HG03060 (cell line): ENCODE results near the gene TAF11.
A peak's percentile ranks its signal among the peaks of the same experiment; 100 is the strongest.
"Not testable (repeated sequence)": the region's sequence is repeated elsewhere in the genome, so short reads cannot be mapped to it uniquely, and the experiment has no call there.

Experiments
- ATAC-seq: cut with Tn5 transposase; IDR thresholded peaks from one replicate; pipeline ENCODE4 v1.9.1; 2021; ENCODE audit warnings: low read depth, moderate number of reproducible peaks; ENCODE audit not compliant: unreplicated experiment

TAF11 gene

DNA sequence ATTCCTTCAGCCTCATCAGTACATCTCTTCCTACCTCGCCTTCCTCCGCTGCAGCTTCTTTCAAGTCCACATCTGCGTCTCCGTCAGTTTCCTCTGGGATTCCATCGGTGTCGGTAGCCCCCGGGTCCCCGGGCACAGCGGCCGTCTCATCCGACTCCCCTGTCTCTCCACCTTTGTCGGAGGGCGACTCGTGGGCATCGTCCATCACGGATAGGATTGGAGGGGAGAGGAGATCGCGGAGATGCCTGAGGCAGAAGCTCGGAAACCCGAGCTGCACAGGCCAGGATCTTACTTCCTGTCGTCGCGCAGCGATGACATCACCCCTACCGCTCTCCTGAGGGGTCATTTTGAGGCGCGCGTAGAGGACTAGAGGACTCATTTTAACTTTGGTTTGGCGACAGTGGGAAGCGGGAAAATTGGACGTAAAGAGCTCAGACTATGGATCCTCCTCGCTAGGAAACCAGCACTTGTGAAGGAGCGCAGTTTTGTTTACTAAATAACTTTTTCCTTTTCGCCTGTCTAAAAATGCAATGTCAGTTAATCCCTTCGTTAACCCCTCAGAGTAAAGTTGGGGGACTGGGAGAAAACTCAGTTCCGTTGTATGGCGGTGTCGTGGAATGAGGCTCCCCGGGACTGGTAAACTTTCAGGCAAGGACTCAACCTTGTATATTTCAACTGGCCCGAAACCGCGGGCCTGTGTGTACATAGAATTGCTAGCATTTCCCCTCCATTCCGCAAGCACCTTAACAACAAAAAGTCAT is at the start of gene TAF11:
TAF11 (minus strand) TSS at position 290 of the 761 bp plus-strand sequence; CDS start at position 205, 85 bp downstream.
- ATAC-seq: peak; percentile 51

DNA sequence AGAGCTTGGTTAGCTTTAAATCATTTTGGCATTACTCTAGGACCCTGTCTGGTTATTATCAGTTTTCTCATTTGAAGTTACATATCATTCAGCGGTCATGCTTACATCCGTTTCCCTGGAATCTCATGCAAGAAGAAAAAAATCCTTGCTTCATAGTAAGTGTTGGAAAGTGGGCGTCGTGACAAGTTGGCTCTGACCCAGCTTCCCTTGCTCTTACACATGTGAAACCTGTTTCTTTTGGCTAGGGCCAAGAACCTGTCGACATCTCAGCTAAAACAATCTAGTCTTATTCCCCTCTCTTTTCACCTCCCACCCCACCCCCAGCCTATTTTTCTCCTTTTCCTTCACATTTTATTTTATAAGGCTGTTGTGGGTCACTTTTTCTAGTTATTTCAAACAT is 46.7 kb upstream of the TAF11 start:
- no peak for ATAC-seq

DNA sequence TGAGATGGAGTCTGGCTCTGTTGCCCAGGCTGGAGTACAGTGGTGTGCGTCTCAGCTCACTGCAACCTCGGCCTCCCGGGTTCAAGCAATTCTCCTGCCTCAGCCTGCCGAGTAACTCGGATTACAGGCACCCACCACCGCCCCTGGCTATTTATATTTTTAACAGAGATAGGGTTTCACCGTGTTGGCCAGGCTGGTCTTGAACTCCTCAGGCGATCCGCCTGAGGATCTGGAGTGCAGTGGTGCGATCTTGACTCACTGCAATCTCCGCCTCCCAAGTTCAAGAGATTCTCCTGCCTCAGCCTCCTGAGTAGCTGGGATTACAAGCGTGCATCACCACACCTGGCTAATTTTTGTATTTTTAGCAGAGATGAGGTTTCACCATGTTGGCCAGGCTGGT is 44.4 kb upstream of the TAF11 start:
- not testable (repeated sequence) for ATAC-seq

- no peak for ATAC-seq
Observed at GRCh38 chr6:34930221-34930620, 42.4 kb upstream of the TAF11 start.

- no peak for ATAC-seq
Observed at GRCh38 chr6:34929241-34929978, 41.6 kb upstream of the TAF11 start.

- ATAC-seq: no peak
Observed at GRCh38 chr6:34928695-34929094, 40.9 kb upstream of the TAF11 start.

- no peak for ATAC-seq
Observed at GRCh38 chr6:34928220-34928619, 40.4 kb upstream of the TAF11 start.

- ATAC-seq: no peak
Observed at GRCh38 chr6:34926655-34927054, 38.8 kb upstream of the TAF11 start.

- no peak for ATAC-seq
Observed at GRCh38 chr6:34924831-34925625, 37.2 kb upstream of the TAF11 start.

DNA sequence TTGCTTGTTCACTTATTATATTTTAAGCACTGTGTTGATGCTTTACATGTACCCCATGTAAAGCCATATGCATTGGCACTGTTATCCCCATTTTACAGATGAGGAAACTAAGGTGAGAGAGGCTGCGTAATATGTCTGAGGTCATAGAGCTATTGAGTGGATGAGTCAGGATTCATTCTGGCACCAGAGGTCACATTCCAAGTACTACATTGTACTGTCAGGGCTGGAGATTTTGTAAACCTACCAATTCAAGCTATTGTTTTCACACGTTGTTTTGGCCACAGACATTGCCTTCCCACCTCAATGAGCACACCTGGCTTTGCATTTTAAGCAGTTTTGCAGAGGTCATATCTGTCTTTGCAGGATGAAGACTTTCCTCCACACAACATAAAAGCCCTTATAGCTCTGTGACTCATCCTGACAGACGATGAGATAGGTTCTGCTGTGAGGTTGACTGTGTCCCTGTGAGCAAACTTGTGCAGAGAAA is 34.4 kb upstream of the TAF11 start:
- ATAC-seq: no peak

DNA sequence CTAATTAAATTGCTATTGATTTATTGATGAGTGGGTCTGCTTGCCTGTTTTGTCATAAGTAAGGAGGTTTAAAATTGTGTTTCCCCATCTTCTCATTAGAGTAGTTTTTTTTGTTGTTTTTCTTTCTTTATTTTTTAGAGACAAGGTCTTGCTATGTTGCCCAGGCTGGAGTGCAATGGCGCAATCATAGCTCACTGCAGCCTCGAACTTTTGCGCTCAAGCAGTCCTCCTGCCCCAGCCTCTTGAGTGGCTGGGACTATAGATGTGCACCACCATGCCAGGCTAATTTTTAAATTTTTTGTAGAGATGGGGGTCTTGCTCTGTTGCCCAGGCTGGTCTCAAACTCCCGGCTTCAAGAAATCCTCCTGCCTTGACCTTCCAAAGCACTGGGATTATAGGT is 32.3 kb upstream of the TAF11 start:
- ATAC-seq: no peak

DNA sequence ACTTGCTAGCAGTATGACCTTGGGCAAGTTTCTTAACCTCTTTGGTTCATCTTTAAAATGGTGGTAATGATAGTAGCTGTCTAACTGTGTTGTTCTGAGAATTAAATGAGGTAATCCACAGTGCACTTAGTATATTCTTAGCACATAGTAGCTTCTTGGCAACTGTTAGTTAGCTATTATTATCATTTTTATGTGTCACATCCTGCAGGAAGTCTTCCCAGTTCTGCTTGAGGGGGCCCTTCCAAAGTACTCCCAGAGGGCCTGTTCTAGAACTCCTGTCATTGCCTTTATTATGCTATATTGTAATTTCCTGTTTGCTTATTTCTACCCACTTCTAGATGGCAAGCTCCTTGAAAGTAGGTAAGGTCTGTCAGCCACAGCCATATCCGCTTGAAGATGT is 31.8 kb upstream of the TAF11 start:
- no peak for ATAC-seq

GRCh38 chr6:34917626-34918285 is 29.9 kb upstream of the TAF11 start:
- no peak for ATAC-seq

- no peak for ATAC-seq
Observed at GRCh38 chr6:34916348-34916967, 28.6 kb upstream of the TAF11 start.

GRCh38 chr6:34914358-34914757 is 26.5 kb upstream of the TAF11 start:
- ATAC-seq: no peak

DNA sequence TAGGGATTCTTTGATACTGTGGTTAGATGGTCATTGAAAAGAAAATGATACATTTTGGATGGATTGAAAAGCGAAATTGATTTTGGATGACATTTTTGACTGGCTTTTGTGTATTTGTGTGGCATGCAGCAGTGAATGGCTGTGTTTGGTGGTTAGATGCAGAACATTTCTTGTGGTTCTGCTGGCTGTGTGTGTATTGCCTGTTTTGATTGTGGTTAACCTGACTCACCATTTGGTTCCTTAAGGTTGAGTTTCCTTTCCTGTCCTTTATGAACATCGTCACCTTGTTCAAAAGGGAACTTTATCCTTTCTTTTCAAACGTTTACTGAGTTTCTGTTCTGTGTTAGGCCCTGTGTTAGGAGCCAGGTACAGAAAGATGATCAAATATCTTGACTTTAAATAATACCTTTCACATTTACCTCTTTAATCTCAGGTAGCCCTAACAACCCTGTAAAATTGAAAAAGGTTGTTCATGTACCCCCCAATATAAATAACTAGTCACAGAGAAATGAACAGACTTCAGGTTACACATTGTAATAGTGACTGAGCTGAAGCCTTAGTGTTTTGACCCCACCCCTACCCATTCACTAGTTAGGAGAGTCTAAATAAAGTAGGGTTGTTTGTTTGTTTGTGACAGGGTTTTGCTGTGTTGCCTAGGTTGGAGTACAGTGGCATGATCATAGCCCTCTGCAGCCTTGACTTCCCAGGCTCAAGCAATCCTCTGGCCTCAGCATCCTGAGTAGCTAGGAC is 25.0 kb upstream of the TAF11 start:
- ATAC-seq: peak; percentile 72

DNA sequence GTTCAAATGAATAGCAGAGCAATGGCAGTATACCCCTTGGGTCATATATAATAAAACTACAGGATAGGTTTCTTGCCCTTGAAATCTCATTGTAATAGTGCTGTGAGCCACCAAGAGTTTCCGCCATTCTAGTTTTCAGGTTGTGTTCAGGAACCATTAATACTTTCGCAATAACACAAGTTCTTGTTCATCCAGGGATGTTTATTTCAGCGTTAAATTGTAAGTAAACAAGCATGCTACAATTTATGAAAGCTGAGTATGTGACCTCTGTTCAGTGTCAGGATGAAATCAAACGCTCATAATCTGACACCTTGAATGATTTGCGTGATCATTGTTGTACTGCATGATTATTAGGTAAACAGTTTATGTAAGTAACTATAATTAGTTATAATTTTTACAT is 24.0 kb upstream of the TAF11 start:
- ATAC-seq: no peak

GRCh38 chr6:34909320-34909883 is 21.6 kb upstream of the TAF11 start:
- ATAC-seq: no peak

- no peak for ATAC-seq
Observed at GRCh38 chr6:34908194-34908593, 20.4 kb upstream of the TAF11 start.
